Peyer's patch (tissue), 4 donors: Measurements from ENCODE around the gene MCMBP. TPM values are rescaled to one million over a fixed set of nuclear protein-coding genes. Genes with fewer than 3 reads are reported as not detected.
A peak's percentile ranks its signal among the peaks of the same experiment; 100 is the strongest.
"Not testable (repeated sequence)": the region's sequence is repeated elsewhere in the genome, so short reads cannot be mapped to it uniquely, and the experiment has no call there.

Experiments
- DNase-seq, 3 donors: peaks; one replicate each; pipeline ENCODE4 v3.0.0-alpha.2; 2017 to 2019
- H3K27ac ChIP-seq, 4 donors: fragments of 200-600 bp; sonication (generic); one replicate each; pipeline ENCODE4 v1.5.1; 2016 to 2019
- H3K27me3 ChIP-seq, 2 donors: fragments of 200-600 bp; sonication (generic); one replicate each; pipeline ENCODE4 v1.5.1; 2019
- H3K36me3 ChIP-seq, 3 donors: fragments of 200-600 bp; sonication (generic); one replicate each; pipeline ENCODE4 v1.5.1; 2016 to 2019
- H3K4me1 ChIP-seq, 4 donors: fragments of 200-600 bp; sonication (generic); one replicate each; pipeline ENCODE4 v1.5.1; 2016 to 2019
- H3K4me3 ChIP-seq, 4 donors: fragments of 200-600 bp; sonication (generic); 1 replicate in 3 of 4; 2 replicates in 1 of 4; pipeline ENCODE4 v1.5.1; 2016 to 2019; ENCODE audit warnings: mild to moderate bottlenecking in 1 of 4
- H3K9me3 ChIP-seq, 4 donors: fragments of 200-600 bp; sonication (generic); one replicate each; pipeline ENCODE4 v1.5.1; 2016 to 2019; ENCODE audit warnings: mild to moderate bottlenecking in 1 of 4
- CTCF ChIP-seq, 6 experiments: fragments of 450-650 bp in 4 of 6; fragments of 200-600 bp in 2 of 6; sonication (generic) in 1 of 6; IDR thresholded peaks; one replicate each; pipeline ENCODE4 v1.5.1; 2017 to 2019; ENCODE audit warnings: antibody characterized with exemption in 6 of 6, mild to moderate bottlenecking in 3 of 6, moderate library complexity in 1 of 6
- POLR2A ChIP-seq, 2 donors: fragments of 450-650 bp; IDR thresholded peaks; one replicate each; pipeline ENCODE4 v1.5.1; 2017; ENCODE audit warnings: antibody characterized with exemption in 2 of 2, mild to moderate bottlenecking in 2 of 2, moderate library complexity in 2 of 2
- total RNA-seq, 4 donors: library from RNA; depleted of rRNA; stranded (reverse); fragments of >200 nt; gene quantifications; one replicate each; pipeline ENCODE4 v1.1.0, GENCODE V29; 2016

Gene MCMBP
- total RNA-seq, 4 donors from 2014 or later: 24.4 to 38.8 (median 29.8) TPM

GRCh38 chr10:119878524-119878923 lies 5.9 kb upstream of the MCMBP start:
- Histone ChIP-seq H3K4me3 (no peak overlapping the region), H3K9me3 (no peaks in the 10 kb centered on the region), H3K36me3 (no peaks in the 10 kb centered on the region), H3K27me3 (no peaks in the 10 kb centered on the region), H3K27ac (no peak overlapping the region), H3K4me1 (peaks cover 0 to 4% (median 2%) of the 10 kb centered on the region in 4 donors)
- DNase-seq: no peak
- TF ChIP-seq CTCF (IDR thresholded peaks at IDR 0.05): no peak

- peaks cover 0 to 25% (median 2%) of the 10 kb centered on the region in 4 donors for H3K4me1 ChIP-seq
- DNase-seq: peak; percentile 79 to 94 (median 93)
- H3K9me3 ChIP-seq: no peaks in the 10 kb centered on the region
- H3K27ac ChIP-seq: peak overlapping the region; percentile 79 to 95 (median 92)
- TF ChIP-seq CTCF (IDR thresholded peaks at IDR 0.05): no peak
- peak in 1 of 2 donors; percentile 48 for TF ChIP-seq POLR2A (IDR thresholded peaks at IDR 0.05)
- peak overlapping the region; percentile 77 to 98 (median 86) for H3K4me3 ChIP-seq
- H3K36me3 ChIP-seq: no peaks in the 10 kb centered on the region
- no peaks in the 10 kb centered on the region for H3K27me3 ChIP-seq
Observed at GRCh38 chr10:119872860-119873681, 428 bp upstream of the MCMBP start.

GRCh38 chr10:119871881-119872609 lies 598 bp downstream of the MCMBP start:
- peak overlapping the region; percentile 79 to 95 (median 92) for H3K27ac ChIP-seq
- peak; percentile 48 to 82 (median 76) for DNase-seq

GRCh38 chr10:119869398-119869797 lies 3.2 kb downstream of the MCMBP start:
- H3K4me3 ChIP-seq, H3K9me3 ChIP-seq, H3K27ac ChIP-seq, H3K27me3 ChIP-seq, DNase-seq, H3K36me3 ChIP-seq: not testable (repeated sequence)
- H3K4me1 ChIP-seq: peaks cover 0 to 25% (median 2%) of the 10 kb centered on the region in 4 donors

More at GRCh38 chr10:119871881-119872609, 598 bp downstream of the MCMBP start:
- no peak for TF ChIP-seq CTCF (IDR thresholded peaks at IDR 0.05)
- no peak for TF ChIP-seq POLR2A (IDR thresholded peaks at IDR 0.05)
- H3K4me1 ChIP-seq: peaks cover 0 to 25% (median 2%) of the 10 kb centered on the region in 4 donors
- H3K36me3 ChIP-seq: no peaks in the 10 kb centered on the region
- no peaks in the 10 kb centered on the region for H3K9me3 ChIP-seq
- peak overlapping the region; percentile 77 to 98 (median 86) for H3K4me3 ChIP-seq
- no peaks in the 10 kb centered on the region for H3K27me3 ChIP-seq

- DNase-seq: no peak
- Histone ChIP-seq H3K27ac (no peak overlapping the region), H3K27me3 (no peaks in the 10 kb centered on the region), H3K9me3 (no peaks in the 10 kb centered on the region), H3K4me1 (peaks cover 0 to 21% (median 0%) of the 10 kb centered on the region in 4 donors), H3K36me3 (no peaks in the 10 kb centered on the region), H3K4me3 (no peak overlapping the region)
- no peak for TF ChIP-seq CTCF (IDR thresholded peaks at IDR 0.05)
- no peak for TF ChIP-seq POLR2A (IDR thresholded peaks at IDR 0.05)
Observed at GRCh38 chr10:119867317-119867716, 5.3 kb downstream of the MCMBP start.
